SH-SY5Y (cell line): ENCODE measurements around the gene HTR1E.

Experiments used
- GATA2 ChIP-seq: IDR thresholded peaks from 2 replicates; pipeline ENCODE4 v1.6.1; 2011; ENCODE audit warnings: mild to moderate bottlenecking, low read depth, low read length
- GATA3 ChIP-seq: IDR thresholded peaks from 2 replicates; pipeline ENCODE4 v1.6.1; 2011; ENCODE audit warnings: low read depth, mild to moderate bottlenecking, low read length, moderate library complexity

HTR1E gene

DNA sequence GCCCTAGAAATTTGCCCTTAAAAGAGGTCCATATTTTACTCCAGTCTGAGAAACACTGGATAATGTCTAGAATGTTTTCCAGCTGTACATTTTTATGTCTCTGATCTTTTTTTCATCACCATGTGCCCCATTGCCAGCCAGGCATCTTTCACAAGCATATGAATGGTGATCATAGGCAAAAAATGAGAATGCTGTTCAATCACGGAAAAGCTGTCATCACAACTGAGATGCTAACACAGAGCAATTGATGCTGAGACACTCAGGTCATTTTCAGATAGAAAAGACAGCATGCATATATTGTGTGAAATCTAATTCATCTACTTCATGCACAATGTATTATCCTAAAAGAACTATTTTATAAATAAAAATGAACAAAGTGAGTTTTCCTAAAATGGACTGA lies 116.0 kb downstream of the HTR1E start:
- no peak for TF ChIP-seq GATA3
- no peak for TF ChIP-seq GATA2

DNA sequence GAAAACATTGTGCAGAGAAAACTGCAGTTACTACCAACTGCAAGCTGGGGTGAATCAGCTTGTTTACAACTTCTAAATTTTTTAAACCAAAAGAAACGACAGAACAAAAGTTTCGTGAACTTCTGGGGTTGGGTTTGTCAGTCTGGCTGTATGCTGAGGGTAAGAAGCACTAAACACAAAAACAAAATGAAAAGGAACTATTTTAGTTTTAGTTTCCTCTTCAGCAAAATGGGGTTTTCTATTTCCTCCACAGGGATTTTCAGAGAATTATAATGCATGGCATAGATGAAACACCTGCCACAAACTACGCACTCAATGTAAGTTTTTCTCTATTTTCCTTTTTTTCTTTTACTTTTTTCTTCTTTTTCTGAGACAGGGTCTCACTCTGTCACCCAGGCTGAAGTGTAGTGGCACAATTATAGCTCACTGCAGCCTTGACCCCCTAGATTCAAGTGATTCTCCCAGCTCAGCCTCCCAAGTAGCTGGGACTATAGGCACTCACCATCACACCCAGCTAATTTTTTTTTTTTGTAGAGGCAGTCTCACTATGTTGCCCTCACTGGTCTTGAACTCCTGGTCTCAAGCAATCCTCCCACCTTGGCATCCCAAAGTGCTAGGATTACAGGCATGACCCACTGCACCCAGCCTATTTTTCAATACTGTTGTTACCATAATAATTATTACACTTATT lies 117.0 kb downstream of the HTR1E start:
- TF ChIP-seq GATA2 (no peak), GATA3 (no peak)

GRCh38 chr6:87059943-87060342 lies 122.6 kb downstream of the HTR1E start:
- TF ChIP-seq GATA2 = no peak
- TF ChIP-seq GATA3 = no peak

- no peak for TF ChIP-seq GATA2
- TF ChIP-seq GATA3 = no peak
These were observed 127.8 kb downstream of the HTR1E start for GRCh38 chr6:87065117-87065516.
